ENCODE measurements around the gene ARID2.

DNA sequence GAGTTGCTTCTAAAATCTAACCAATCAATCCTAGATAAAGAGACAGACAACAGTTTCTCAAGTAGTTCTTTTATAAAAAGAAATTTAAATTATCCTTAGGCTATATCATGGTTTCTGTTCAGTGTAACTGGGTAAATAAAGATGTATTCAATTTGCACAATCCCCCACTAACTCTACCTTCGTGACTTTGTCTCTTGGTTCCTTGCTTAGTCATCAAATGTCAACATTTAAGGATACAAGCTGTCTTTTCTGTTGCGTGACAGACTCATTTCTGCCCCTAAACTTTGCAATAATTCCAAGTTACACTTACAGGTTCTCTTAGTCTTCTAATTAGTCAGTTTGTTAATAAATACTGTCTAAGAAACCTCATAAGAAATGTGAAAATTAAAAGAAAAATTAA is 210.3 kb downstream of the ARID2 start:
- TF ChIP-seq, protein P1, sequence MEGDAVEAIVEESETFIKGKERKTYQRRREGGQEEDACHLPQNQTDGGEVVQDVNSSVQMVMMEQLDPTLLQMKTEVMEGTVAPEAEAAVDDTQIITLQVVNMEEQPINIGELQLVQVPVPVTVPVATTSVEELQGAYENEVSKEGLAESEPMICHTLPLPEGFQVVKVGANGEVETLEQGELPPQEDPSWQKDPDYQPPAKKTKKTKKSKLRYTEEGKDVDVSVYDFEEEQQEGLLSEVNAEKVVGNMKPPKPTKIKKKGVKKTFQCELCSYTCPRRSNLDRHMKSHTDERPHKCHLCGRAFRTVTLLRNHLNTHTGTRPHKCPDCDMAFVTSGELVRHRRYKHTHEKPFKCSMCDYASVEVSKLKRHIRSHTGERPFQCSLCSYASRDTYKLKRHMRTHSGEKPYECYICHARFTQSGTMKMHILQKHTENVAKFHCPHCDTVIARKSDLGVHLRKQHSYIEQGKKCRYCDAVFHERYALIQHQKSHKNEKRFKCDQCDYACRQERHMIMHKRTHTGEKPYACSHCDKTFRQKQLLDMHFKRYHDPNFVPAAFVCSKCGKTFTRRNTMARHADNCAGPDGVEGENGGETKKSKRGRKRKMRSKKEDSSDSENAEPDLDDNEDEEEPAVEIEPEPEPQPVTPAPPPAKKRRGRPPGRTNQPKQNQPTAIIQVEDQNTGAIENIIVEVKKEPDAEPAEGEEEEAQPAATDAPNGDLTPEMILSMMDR (IDR thresholded peaks at IDR 0.05): no peak
- TF ChIP-seq POLR2A (IDR thresholded peaks at IDR 0.05): no peak

Measured in right lobe of liver (tissue), 4 donors.